A204.1 (cell line): ENCODE measurements around the gene INHBB.
"Not testable (repeated sequence)": the region's sequence is repeated elsewhere in the genome, so short reads cannot be mapped to it uniquely, and the experiment has no call there.

Experiments used
- FAIRE-seq: peaks from 2 replicates; lab custom pipeline; 2012; peaks lifted over from hg19 to GRCh38; lab: Jason Lieb, UNC

The INHBB gene

DNA sequence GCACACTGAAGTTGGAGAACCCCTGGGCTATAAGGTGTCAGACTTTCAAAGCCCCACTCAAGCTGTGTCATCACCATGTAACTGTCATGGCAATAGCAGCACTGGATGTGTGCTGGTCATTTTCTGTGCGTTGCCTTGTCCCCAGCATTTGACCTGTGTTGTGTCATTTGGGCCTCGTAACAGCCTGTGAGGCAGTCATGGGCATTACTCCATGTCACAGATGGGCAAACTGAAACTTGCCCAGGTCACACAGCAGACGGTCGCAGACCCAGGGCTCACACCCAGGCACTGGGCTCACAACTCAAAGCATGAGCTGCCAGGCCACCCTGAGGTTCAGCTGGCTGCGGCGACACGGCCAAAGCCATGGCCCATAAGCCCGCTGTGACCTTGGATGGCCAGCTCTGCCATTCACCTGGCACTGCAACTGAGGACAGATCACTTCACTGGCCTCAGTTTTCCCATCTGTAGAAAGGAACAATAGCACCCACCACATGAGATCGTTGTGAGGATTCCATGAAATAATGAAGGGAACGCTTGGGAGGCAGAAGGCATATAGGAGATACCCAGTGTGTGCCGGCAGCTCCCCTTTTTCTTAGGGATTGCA, 36.7 kb downstream of the INHBB start:
- FAIRE-seq = no peak

- FAIRE-seq = no peak
Measured at GRCh38 chr2:120383191-120383590, 37.3 kb downstream of the INHBB start.

- no peak for FAIRE-seq
Measured at GRCh38 chr2:120383631-120384340, 37.9 kb downstream of the INHBB start.

- no peak for FAIRE-seq
Measured at GRCh38 chr2:120384486-120385354, 38.8 kb downstream of the INHBB start.

- FAIRE-seq = no peak
Measured at GRCh38 chr2:120385355-120386127, 39.6 kb downstream of the INHBB start.

- no peak for FAIRE-seq
Measured at GRCh38 chr2:120388222-120389035, 42.5 kb downstream of the INHBB start.

DNA sequence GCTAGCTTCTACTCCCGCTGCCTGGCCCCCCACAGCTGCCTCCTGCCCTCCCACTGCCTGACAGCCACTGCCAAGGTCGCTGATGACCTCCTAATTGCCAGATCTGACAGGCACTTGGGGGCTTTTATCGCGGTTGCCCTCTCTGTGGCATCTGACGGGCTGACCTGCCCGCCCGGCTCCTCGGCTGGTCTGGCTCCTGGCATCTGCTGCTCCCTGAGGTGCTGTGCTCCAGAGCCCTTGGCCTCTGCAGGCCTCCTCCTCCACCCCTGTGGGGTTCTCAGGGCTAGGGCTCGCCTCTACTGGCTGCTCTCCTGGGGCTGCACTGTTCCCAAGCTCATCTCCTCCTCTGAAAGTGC, 43.1 kb downstream of the INHBB start:
- no peak for FAIRE-seq

GRCh38 chr2:120390381-120391055, 44.6 kb downstream of the INHBB start:
- FAIRE-seq = no peak

GRCh38 chr2:120391382-120391781, 45.4 kb downstream of the INHBB start:
- not testable (repeated sequence) for FAIRE-seq

DNA sequence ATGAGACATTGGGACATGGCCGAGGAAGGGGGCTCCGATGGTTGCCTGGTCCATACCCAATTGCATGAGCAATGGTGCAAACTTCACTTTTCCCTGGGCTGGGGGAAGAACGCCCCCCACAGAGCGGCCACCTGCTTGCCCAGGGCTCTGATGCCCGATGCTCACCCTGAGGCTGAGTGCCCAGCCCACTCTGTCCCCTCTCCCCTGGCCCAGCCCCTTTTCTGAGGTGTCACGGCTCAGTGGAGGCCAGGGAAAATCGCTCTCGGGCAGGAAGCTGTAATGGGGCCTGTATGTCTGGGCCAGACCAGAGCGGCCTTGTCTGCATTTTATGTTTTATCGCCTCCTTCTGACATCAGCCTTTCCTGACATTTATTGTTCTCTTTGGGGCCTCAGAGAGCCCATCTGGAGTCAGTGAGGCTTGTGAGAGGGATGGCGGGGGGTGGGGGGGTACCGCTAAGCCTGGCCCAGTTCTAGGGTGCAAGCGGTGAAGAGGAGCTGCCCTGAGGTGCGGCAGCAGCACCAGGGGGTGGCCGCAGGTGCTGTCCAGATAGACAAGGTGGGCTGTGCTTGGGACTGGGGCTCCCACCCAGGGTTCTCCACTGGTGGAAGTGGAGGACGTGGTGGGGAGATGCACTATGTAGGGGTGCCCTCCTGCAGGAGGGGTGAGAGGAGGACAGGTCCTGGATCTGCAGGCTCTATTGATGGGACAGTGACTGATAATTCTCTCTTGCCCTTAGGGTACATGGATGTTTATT, 46.2 kb downstream of the INHBB start:
- no peak for FAIRE-seq

DNA sequence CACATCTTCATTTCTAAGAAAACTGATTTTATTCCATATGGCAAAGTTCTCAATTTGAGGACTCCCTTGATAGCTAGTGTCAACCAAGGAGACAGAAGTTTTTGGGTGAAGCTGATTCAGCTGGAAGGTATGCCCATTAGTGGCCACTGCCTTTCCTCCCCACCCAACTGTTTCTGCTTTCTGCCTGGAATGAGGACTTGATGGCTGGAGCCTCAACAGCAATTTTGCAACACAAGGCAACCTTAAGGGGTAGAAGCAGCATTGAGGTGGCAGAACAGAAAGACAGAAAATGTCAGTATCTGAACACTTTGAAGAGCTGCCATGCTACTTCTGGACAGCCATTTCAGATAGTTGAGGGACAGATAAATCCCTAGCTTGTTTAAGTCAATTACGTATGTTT, 47.0 kb downstream of the INHBB start:
- no peak for FAIRE-seq

- no peak for FAIRE-seq
Measured at GRCh38 chr2:120393456-120393855, 47.5 kb downstream of the INHBB start.

- no peak for FAIRE-seq
Measured at GRCh38 chr2:120394764-120395163, 48.8 kb downstream of the INHBB start.

DNA sequence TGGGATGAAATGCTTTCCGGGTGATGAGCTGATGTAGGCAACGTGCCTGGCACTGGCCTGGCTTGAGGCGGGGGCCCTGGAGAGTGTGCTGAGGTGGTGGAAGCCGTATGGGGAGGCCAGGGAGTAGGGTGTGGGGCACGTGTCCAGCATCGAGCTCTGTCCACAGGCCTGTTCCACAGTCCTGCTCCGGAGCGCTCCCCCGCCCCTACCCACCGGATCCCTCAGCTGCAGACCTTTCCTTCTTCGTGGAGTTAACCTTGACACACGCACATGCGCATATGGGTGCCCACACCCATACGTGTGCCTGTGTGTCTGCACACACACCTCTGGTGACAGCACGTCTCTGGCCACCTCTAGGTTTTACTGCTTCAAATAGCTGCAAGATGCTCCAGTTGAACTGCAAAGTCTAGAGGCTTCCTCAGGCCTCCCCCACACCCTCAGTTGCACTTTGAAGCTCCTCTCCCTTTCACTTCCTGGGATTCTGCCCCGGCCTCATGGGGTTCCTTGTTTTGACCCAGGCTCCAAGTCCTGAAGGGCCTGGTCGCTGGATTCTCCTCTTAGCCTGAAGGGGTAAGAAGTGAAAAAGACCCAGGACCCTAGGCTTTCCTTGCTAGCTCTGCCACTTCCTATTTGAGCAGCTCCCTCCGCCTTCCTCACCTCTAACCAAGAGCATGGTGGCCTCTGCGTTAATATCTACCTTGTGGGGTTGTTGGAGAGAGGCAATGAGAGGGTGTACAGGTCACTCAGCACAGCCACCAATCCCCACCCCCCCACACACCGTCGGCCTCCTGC, 49.5 kb downstream of the INHBB start:
- no peak for FAIRE-seq

DNA sequence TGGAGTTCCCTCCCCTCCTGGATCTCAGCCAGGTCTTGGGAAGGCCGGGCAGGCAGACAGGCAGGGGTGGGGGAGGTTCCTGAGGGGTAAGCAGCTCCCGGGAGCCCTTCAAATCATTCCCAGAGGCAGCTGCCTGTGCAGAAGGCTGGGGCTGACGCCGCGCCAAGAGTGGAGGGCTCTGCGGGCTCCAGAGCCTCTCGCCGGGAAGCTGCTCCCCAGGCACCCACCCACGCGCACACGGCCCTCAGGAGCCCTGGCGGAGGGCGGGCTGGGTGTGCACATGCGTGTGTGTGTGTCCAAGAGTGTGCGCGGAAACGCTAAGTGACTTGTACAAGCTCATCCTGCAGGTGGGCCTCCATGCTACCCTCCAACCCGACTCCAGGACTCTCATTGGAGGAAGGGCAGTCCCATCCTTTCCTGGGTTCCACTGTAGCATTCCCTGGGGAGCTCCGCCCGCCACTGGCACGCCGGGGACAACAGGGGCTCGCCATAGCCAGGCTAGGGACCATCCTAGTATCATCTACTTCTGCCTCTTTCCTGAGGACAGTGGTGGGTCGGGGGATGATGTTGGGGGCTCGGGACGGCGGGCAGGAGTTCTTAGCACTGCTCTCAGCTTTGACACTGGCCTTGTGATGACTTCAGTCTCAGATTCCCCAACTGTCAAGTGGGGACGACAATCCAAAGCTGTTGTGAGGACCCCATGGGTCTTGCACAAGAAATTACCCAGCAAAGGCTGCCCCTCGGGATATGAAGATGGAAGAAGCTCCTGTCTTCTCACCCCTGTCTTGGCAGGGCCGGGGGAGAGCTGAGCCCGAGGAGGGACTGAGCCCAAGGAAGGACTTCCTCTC, 50.3 kb downstream of the INHBB start:
- FAIRE-seq = no peak

DNA sequence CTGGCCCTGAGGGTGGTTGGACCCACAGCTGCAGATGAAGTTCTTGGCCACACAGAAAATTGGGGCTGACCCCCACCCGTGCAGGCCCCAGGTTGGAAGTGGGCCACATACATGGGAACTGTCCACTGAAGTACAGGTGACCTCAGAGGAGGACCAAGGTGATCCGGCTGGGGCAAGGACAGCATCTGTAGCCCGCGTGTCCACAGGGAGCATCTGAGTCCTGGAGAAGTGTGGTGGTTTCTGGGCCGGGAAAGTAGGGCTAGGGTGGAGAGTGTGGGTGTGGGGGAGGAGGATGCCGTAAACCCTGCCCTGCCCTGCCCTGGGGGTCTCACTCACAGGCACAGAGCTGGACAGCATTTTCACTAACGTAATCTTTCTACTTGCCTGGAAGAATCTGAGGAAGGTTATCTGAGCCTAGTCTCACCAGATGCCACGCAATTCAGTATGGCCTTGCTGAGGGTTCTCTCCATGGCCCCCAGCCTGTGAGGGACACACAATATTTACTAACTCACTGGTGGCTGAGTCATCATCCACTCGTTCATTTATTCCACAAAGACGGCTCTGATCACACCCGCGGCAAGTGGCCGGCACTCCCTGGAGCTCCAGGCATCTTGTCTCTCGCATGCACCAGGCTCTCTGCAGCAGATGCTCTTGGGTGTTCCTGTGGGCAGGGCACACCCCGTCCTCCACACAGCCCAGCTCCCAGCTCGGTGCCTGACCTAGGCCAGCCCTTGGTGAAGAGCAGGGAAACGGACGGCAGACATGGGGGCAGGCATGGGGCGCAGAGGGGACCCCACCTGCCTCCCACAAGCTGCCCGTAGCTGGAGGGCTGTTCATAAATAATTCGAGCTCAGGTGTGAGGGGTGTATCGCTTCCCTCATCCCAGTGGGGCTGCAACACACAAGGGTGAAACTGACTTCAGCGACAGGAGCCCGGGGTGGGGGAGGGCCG, 51.2 kb downstream of the INHBB start:
- no peak for FAIRE-seq
